D721Med (cell line): ENCODE results near the gene AQP2.

ENCODE experiments used
- DNase-seq: peaks from one replicate; pipeline ENCODE4 v3.0.0; 2011; ENCODE audit warnings: low spot score; ENCODE audit not compliant: insufficient read length
- FAIRE-seq: peaks from 2 replicates; lab custom pipeline; 2011; peaks lifted over from hg19 to GRCh38; lab: Jason Lieb, UNC
- TF ChIP-seq, protein P1 (sequence below): IDR thresholded peaks from 2 replicates; pipeline ENCODE4 v1.5.1; 2012; ENCODE audit warnings: mild to moderate bottlenecking, control low read depth; ENCODE audit not compliant: insufficient read depth; ENCODE audit errors: missing control alignments

The AQP2 gene

GRCh38 chr12:49998453-49998852 lies 47.9 kb downstream of the AQP2 start:
- TF ChIP-seq, protein P1, sequence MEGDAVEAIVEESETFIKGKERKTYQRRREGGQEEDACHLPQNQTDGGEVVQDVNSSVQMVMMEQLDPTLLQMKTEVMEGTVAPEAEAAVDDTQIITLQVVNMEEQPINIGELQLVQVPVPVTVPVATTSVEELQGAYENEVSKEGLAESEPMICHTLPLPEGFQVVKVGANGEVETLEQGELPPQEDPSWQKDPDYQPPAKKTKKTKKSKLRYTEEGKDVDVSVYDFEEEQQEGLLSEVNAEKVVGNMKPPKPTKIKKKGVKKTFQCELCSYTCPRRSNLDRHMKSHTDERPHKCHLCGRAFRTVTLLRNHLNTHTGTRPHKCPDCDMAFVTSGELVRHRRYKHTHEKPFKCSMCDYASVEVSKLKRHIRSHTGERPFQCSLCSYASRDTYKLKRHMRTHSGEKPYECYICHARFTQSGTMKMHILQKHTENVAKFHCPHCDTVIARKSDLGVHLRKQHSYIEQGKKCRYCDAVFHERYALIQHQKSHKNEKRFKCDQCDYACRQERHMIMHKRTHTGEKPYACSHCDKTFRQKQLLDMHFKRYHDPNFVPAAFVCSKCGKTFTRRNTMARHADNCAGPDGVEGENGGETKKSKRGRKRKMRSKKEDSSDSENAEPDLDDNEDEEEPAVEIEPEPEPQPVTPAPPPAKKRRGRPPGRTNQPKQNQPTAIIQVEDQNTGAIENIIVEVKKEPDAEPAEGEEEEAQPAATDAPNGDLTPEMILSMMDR, result no peak
- no peak for FAIRE-seq
- DNase-seq, result no peak

DNA sequence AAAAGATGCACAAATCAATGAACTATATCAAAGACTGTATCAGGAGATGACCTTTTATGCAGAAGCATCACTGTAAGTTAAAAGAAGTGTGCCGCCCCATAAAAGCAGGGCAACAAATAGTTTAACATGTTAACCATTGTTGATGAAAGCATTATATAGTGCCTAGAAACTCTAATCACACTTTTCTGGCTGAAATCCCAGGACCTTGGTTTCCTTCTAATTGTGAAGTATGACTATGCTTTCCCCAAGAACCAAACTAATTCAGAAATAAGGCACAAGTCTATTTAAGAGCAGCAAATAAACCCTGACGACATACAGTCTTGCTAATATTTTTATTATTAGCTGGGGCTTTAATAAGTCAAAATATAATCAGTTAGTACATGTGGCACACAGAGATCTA lies 53.1 kb downstream of the AQP2 start:
- peak; percentile 69 for FAIRE-seq
- TF ChIP-seq, protein P1, result no peak
- DNase-seq, result no peak

GRCh38 chr12:50004696-50005095 lies 54.2 kb downstream of the AQP2 start:
- DNase-seq (no peak), FAIRE-seq (no peak)
- TF ChIP-seq, protein P1, result no peak

GRCh38 chr12:50005175-50005574 lies 54.6 kb downstream of the AQP2 start:
- TF ChIP-seq, protein P1, result no peak
- FAIRE-seq, result no peak
- no peak for DNase-seq

- TF ChIP-seq, protein P1, result no peak
- DNase-seq (no peak), FAIRE-seq (no peak)
Observed at GRCh38 chr12:50006280-50006679, 55.7 kb downstream of the AQP2 start.

DNA sequence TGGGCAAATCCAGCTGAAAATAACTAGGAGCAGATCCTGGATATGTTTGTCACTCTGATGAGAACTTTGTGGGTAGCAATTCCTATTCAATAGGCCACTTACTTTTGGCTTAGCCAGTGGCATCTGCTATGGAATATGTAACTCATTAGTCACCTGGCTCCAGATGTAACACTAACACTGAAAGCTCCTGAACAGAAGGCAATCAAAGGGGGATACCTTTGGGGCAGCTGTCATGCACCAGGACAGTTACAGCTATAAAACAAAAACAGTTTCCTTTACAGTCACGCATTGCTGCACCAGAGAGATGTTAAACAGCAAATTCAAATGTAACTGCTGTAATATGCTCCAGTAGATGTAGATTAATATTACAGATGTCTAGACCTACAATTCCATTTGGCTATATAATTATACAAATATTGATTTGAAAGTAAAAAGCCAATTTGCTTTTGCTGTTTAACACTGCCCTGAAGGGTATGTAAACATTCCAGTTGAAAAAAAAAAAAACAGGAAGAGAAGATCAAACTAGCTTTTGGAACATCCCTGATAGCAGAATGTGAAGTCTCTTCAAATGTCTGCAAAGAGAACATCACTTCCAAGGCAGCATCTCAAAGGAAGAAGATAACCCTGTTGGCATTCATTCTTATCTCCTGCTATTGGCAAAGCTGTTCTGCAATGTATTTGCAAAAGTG lies 56.4 kb downstream of the AQP2 start:
- FAIRE-seq, result peak; percentile 29
- TF ChIP-seq, protein P1, result no peak
- DNase-seq, result no peak
